HL-60 (cell line): Measurements from ENCODE around the gene CFAP74.

ENCODE experiments used
- GABPA ChIP-seq: IDR thresholded peaks from 2 replicates; pipeline ENCODE4 v1.6.1; 2012; ENCODE audit warnings: low read depth
- REST ChIP-seq: IDR thresholded peaks from 2 replicates; pipeline ENCODE4 v1.6.1; 2012; ENCODE audit warnings: low read depth; ENCODE audit not compliant: insufficient replicate concordance
- TF ChIP-seq, protein P1 (sequence below): IDR thresholded peaks from one replicate; pipeline ENCODE4 v1.5.1; 2011; ENCODE audit warnings: low read length, control low read depth, inconsistent platforms; ENCODE audit not compliant: insufficient read depth

- TF ChIP-seq, protein P1, sequence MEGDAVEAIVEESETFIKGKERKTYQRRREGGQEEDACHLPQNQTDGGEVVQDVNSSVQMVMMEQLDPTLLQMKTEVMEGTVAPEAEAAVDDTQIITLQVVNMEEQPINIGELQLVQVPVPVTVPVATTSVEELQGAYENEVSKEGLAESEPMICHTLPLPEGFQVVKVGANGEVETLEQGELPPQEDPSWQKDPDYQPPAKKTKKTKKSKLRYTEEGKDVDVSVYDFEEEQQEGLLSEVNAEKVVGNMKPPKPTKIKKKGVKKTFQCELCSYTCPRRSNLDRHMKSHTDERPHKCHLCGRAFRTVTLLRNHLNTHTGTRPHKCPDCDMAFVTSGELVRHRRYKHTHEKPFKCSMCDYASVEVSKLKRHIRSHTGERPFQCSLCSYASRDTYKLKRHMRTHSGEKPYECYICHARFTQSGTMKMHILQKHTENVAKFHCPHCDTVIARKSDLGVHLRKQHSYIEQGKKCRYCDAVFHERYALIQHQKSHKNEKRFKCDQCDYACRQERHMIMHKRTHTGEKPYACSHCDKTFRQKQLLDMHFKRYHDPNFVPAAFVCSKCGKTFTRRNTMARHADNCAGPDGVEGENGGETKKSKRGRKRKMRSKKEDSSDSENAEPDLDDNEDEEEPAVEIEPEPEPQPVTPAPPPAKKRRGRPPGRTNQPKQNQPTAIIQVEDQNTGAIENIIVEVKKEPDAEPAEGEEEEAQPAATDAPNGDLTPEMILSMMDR, result no peak
- TF ChIP-seq REST, result no peak
- TF ChIP-seq GABPA, result no peak
Measured at GRCh38 chr1:2000850-2001249, 2.7 kb downstream of the CFAP74 start.
